Measurements from ENCODE around the gene NOTCH4.

The NOTCH4 gene

GRCh38 chr6:32226434-32226833 is 2.6 kb upstream of the NOTCH4 start:
- H2BK120ac ChIP-seq (ENCODE audit: low read depth, low read length): no peak overlapping the region
- WGBS: over 99% methylated on average over 6 of the region's 7 CpGs
- H3K14ac ChIP-seq (ENCODE audit: low read length in 2 of 2): no peak overlapping the region
- H4K91ac ChIP-seq (ENCODE audit: low read length): no peak overlapping the region
- no peaks in the 10 kb centered on the region for H3K4me1 ChIP-seq (ENCODE audit: control insufficient read depth, insufficient read depth, low read depth, low read length)
- H3K79me1 ChIP-seq (replicated peaks; ENCODE audit: low read length, poor library complexity, severe bottlenecking): no peaks in the 10 kb centered on the region
- H2BK12ac ChIP-seq (ENCODE audit: low read length in 2 of 2): no peak overlapping the region
- H2BK15ac ChIP-seq (ENCODE audit: low read depth, poor library complexity, severe bottlenecking): no peak overlapping the region
- no peak overlapping the region for H2BK5ac ChIP-seq (ENCODE audit: low read depth, low read length, poor library complexity, severe bottlenecking)
- no peaks in the 10 kb centered on the region for H3K9me3 ChIP-seq (ENCODE audit: control insufficient read depth, low read length)
- H3K27me3 ChIP-seq (ENCODE audit: control insufficient read depth in 1 of 2, insufficient read depth in 1 of 2, low read length in 2 of 2): peaks cover 15 to 38% of the 10 kb centered on the region in 2 experiments
- H3K18ac ChIP-seq (ENCODE audit: low read depth in 1 of 2, low read length in 2 of 2): no peak overlapping the region
- H3K9ac ChIP-seq (ENCODE audit: low read length): no peak overlapping the region
- no peak overlapping the region for H4K8ac ChIP-seq (ENCODE audit: low read length)
- H3K4me3 ChIP-seq (ENCODE audit: insufficient read depth in 1 of 2, low read depth in 1 of 2, low read length in 2 of 2): no peak overlapping the region
- no peak overlapping the region for H3K23ac ChIP-seq (ENCODE audit: low read length in 2 of 2)
- H3K4ac ChIP-seq (ENCODE audit: low read depth in 1 of 2, low read length in 2 of 2): no peak overlapping the region
- no peak overlapping the region for H3K27ac ChIP-seq (ENCODE audit: low read length, poor library complexity, severe bottlenecking)
- no peak overlapping the region for H3K4me2 ChIP-seq (ENCODE audit: low read length, poor library complexity, severe bottlenecking)
- H3K36me3 ChIP-seq (ENCODE audit: control insufficient read depth in 1 of 2, insufficient read depth in 2 of 2, low read depth in 1 of 2, low read length in 2 of 2): no peaks in the 10 kb centered on the region
- H2AK5ac ChIP-seq (ENCODE audit: low read length, severe bottlenecking): no peak overlapping the region
- no peak overlapping the region for H2AFZ ChIP-seq (ENCODE audit: low read depth, low read length)
- DNase-seq: no peak

- Histone ChIP-seq H3K14ac (ENCODE audit: low read length in 2 of 2) (no peak overlapping the region), H2BK5ac (ENCODE audit: low read depth, low read length, poor library complexity, severe bottlenecking) (no peak overlapping the region), H2BK12ac (ENCODE audit: low read length in 2 of 2) (no peak overlapping the region), H3K27me3 (ENCODE audit: control insufficient read depth in 1 of 2, insufficient read depth in 1 of 2, low read length in 2 of 2) (peaks cover 24 to 55% of the 10 kb centered on the region in 2 experiments), H2BK15ac (ENCODE audit: low read depth, poor library complexity, severe bottlenecking) (no peak overlapping the region), H3K18ac (ENCODE audit: low read depth in 1 of 2, low read length in 2 of 2) (no peak overlapping the region), H4K91ac (ENCODE audit: low read length) (no peak overlapping the region), H3K23ac (ENCODE audit: low read length in 2 of 2) (no peak overlapping the region), H2BK120ac (ENCODE audit: low read depth, low read length) (no peak overlapping the region), H2AK5ac (ENCODE audit: low read length, severe bottlenecking) (no peak overlapping the region), H3K79me1 (replicated peaks; ENCODE audit: low read length, poor library complexity, severe bottlenecking) (no peaks in the 10 kb centered on the region), H3K4me1 (ENCODE audit: control insufficient read depth, insufficient read depth, low read depth, low read length) (no peaks in the 10 kb centered on the region), H3K4me2 (ENCODE audit: low read length, poor library complexity, severe bottlenecking) (no peak overlapping the region), H2AFZ (ENCODE audit: low read depth, low read length) (no peak overlapping the region), H4K8ac (ENCODE audit: low read length) (no peak overlapping the region), H3K27ac (ENCODE audit: low read length, poor library complexity, severe bottlenecking) (no peak overlapping the region), H3K9me3 (ENCODE audit: control insufficient read depth, low read length) (no peaks in the 10 kb centered on the region), H3K4me3 (ENCODE audit: insufficient read depth in 1 of 2, low read depth in 1 of 2, low read length in 2 of 2) (no peak overlapping the region), H3K4ac (ENCODE audit: low read depth in 1 of 2, low read length in 2 of 2) (no peak overlapping the region), H3K9ac (ENCODE audit: low read length) (no peak overlapping the region), H3K36me3 (ENCODE audit: control insufficient read depth in 1 of 2, insufficient read depth in 2 of 2, low read depth in 1 of 2, low read length in 2 of 2) (no peaks in the 10 kb centered on the region)
- DNase-seq: no peak
- WGBS: 50% methylated on average over 1 of the region's 2 CpGs
Measured at GRCh38 chr6:32224696-32225095, 829 bp upstream of the NOTCH4 start.

GRCh38 chr6:32222333-32223230 is 1.3 kb downstream of the NOTCH4 start:
- no peaks in the 10 kb centered on the region for H3K36me3 ChIP-seq (ENCODE audit: control insufficient read depth in 1 of 2, insufficient read depth in 2 of 2, low read depth in 1 of 2, low read length in 2 of 2)
- no peak overlapping the region for H3K14ac ChIP-seq (ENCODE audit: low read length in 2 of 2)
- H2BK120ac ChIP-seq (ENCODE audit: low read depth, low read length): no peak overlapping the region
- no peak overlapping the region for H2BK12ac ChIP-seq (ENCODE audit: low read length in 2 of 2)
- no peak overlapping the region for H3K27ac ChIP-seq (ENCODE audit: low read length, poor library complexity, severe bottlenecking)
- H3K9ac ChIP-seq (ENCODE audit: low read length): no peak overlapping the region
- H2AK5ac ChIP-seq (ENCODE audit: low read length, severe bottlenecking): no peak overlapping the region
- no peak overlapping the region for H4K8ac ChIP-seq (ENCODE audit: low read length)
- no peaks in the 10 kb centered on the region for H3K4me1 ChIP-seq (ENCODE audit: control insufficient read depth, insufficient read depth, low read depth, low read length)
- H2BK15ac ChIP-seq (ENCODE audit: low read depth, poor library complexity, severe bottlenecking): no peak overlapping the region
- H3K23ac ChIP-seq (ENCODE audit: low read length in 2 of 2): no peak overlapping the region
- no peak overlapping the region for H3K4me3 ChIP-seq (ENCODE audit: insufficient read depth in 1 of 2, low read depth in 1 of 2, low read length in 2 of 2)
- no peaks in the 10 kb centered on the region for H3K79me1 ChIP-seq (replicated peaks; ENCODE audit: low read length, poor library complexity, severe bottlenecking)
- DNase-seq: no peak
- H2BK5ac ChIP-seq (ENCODE audit: low read depth, low read length, poor library complexity, severe bottlenecking): no peak overlapping the region
- WGBS: 89% methylated on average over 8 of the region's 8 CpGs
- H2AFZ ChIP-seq (ENCODE audit: low read depth, low read length): no peak overlapping the region
- H3K4me2 ChIP-seq (ENCODE audit: low read length, poor library complexity, severe bottlenecking): no peak overlapping the region
- no peak overlapping the region for H3K4ac ChIP-seq (ENCODE audit: low read depth in 1 of 2, low read length in 2 of 2)
- H4K91ac ChIP-seq (ENCODE audit: low read length): no peak overlapping the region
- H3K27me3 ChIP-seq (ENCODE audit: control insufficient read depth in 1 of 2, insufficient read depth in 1 of 2, low read length in 2 of 2): peaks cover 45 to 76% of the 10 kb centered on the region in 2 experiments
- H3K18ac ChIP-seq (ENCODE audit: low read depth in 1 of 2, low read length in 2 of 2): no peak overlapping the region
- H3K9me3 ChIP-seq (ENCODE audit: control insufficient read depth, low read length): no peaks in the 10 kb centered on the region

- Histone ChIP-seq H2AFZ (ENCODE audit: low read depth, low read length) (no peak overlapping the region), H3K9me3 (ENCODE audit: control insufficient read depth, low read length) (no peaks in the 10 kb centered on the region), H4K91ac (ENCODE audit: low read length) (no peak overlapping the region), H2BK120ac (ENCODE audit: low read depth, low read length) (no peak overlapping the region), H3K9ac (ENCODE audit: low read length) (no peak overlapping the region), H3K27ac (ENCODE audit: low read length, poor library complexity, severe bottlenecking) (no peak overlapping the region), H2BK5ac (ENCODE audit: low read depth, low read length, poor library complexity, severe bottlenecking) (no peak overlapping the region), H3K79me1 (replicated peaks; ENCODE audit: low read length, poor library complexity, severe bottlenecking) (no peaks in the 10 kb centered on the region), H3K14ac (ENCODE audit: low read length in 2 of 2) (no peak overlapping the region), H3K4me1 (ENCODE audit: control insufficient read depth, insufficient read depth, low read depth, low read length) (no peaks in the 10 kb centered on the region), H2AK5ac (ENCODE audit: low read length, severe bottlenecking) (no peak overlapping the region), H3K27me3 (ENCODE audit: control insufficient read depth in 1 of 2, insufficient read depth in 1 of 2, low read length in 2 of 2) (peaks cover 46 to 78% of the 10 kb centered on the region in 2 experiments), H3K4me3 (ENCODE audit: insufficient read depth in 1 of 2, low read depth in 1 of 2, low read length in 2 of 2) (no peak overlapping the region), H3K36me3 (ENCODE audit: control insufficient read depth in 1 of 2, insufficient read depth in 2 of 2, low read depth in 1 of 2, low read length in 2 of 2) (peaks cover 0 to 2% of the 10 kb centered on the region in 2 experiments), H3K4ac (ENCODE audit: low read depth in 1 of 2, low read length in 2 of 2) (no peak overlapping the region), H2BK12ac (ENCODE audit: low read length in 2 of 2) (no peak overlapping the region), H3K23ac (ENCODE audit: low read length in 2 of 2) (no peak overlapping the region), H2BK15ac (ENCODE audit: low read depth, poor library complexity, severe bottlenecking) (no peak overlapping the region), H3K18ac (ENCODE audit: low read depth in 1 of 2, low read length in 2 of 2) (no peak overlapping the region), H3K4me2 (ENCODE audit: low read length, poor library complexity, severe bottlenecking) (no peak overlapping the region), H4K8ac (ENCODE audit: low read length) (no peak overlapping the region)
- WGBS: 54% methylated on average over 4 of the region's 4 CpGs
- no peak for DNase-seq
Measured at GRCh38 chr6:32220021-32220420, 3.8 kb downstream of the NOTCH4 start.

Data from mesenchymal stem cell (in vitro differentiated cells and primary cell).